Activated T-helper 2 cell treated with anti-CD3 and anti-CD28 coated beads, Interferon-gamma antibody, Interleukin-2, Interleukin-4, amounts not matched to agents 10 μg/mL and 5 μg/mL and 100 μg/mL, durations not matched to agents 14 hours and 24 hours and 36 hours (primary cell): ENCODE measurements around the gene DYRK2. TPM values are rescaled to one million over a fixed set of nuclear protein-coding genes. Genes with fewer than 3 reads are reported as not detected.
A peak's percentile ranks its signal among the peaks of the same experiment; 100 is the strongest.

ENCODE experiments used
- DNase-seq: peaks from one replicate; pipeline ENCODE4 v3.0.0; 2021; ENCODE audit warnings: low spot score
- H3K27ac Mint-ChIP-seq: one replicate; pipeline ENCODE4 v1.8.0; 2021; ENCODE audit warnings: mixed read lengths
- H3K27me3 Mint-ChIP-seq: one replicate; pipeline ENCODE4 v1.8.0; 2021; ENCODE audit warnings: low read depth, mixed read lengths
- H3K36me3 Mint-ChIP-seq: one replicate; pipeline ENCODE4 v1.8.0; 2021; ENCODE audit warnings: low read depth, mixed read lengths
- H3K4me1 Mint-ChIP-seq: one replicate; pipeline ENCODE4 v1.8.0; 2021; ENCODE audit warnings: low read depth, mixed read lengths
- H3K4me3 Mint-ChIP-seq: one replicate; pipeline ENCODE4 v1.8.0; 2021; ENCODE audit warnings: low read depth, mild to moderate bottlenecking, moderate library complexity, mixed read lengths
- H3K9me3 Mint-ChIP-seq: one replicate; pipeline ENCODE4 v1.8.0; 2021; ENCODE audit warnings: mixed read lengths
- intact Hi-C: fragments of 100-400 bp; cut with micrococcal nuclease; formaldehyde crosslinking; loops from one replicate; pipeline ENCODE4 v1.15.1; 2023
- total RNA-seq: library from RNA; stranded (reverse); gene quantifications from 2 replicates; pipeline ENCODE4 v1.2.3, GENCODE V29; 2022

DYRK2 gene
- total RNA-seq, 1 donor from 2014 or later, result 19.7 TPM

DNA sequence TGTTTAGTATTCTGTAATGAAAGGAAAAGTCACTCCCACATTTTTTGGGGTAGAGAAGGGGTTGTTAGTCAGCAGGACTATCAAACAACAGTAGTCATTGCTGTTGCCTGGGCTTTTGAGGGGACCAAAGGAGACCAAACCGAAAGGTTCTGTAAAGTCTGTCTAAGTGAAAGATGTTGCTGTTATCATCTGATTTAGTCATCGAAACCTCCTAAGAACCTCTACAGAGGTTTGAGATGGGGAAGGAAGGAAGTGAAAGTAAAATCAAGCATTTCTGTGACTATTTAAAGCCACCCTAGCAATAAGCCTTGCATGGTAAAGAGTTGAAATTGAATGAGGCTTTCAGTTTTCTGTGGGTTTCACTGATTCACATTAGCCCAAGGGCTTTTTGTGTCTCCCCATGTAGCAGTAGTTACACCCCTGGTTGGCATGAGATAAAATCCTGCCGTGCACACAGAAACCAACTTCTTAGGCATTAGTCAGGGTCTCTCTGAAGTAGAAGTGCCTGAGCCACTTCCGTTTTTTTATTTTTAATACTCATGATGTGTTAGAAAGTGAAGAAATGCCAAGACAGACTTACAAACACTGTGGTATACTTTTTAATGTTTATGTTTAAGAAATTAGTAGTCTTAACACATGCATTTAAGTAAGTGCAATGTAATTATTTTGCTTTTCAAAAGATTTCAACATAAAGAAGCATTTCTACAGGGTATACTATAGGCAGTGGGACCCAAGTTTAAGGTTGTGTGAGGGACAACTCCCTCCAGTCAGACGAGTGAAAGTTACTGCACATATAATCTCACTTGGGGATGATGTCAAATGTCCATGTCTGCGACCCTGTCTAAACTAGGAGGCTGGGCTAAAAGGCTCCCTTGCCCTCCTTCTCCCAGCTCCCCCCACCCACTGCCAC is 50.4 kb downstream of the DYRK2 start:
- DNase-seq, result peak; percentile 56
- intact Hi-C loops, result loop anchor here (1.0 to 5.0 kb wide), 13 partner anchors 48 to 752 kb away; partner anchors contain the start of gene CAND1
- peaks cover 50% of the 10 kb centered on the region for H3K27me3 Mint-ChIP-seq
- H3K4me3 Mint-ChIP-seq, result no peak overlapping the region
- no peaks in the 10 kb centered on the region for H3K36me3 Mint-ChIP-seq
- peak overlapping the region; percentile 55 for H3K27ac Mint-ChIP-seq
- H3K9me3 Mint-ChIP-seq, result no peaks in the 10 kb centered on the region
- peaks cover 46% of the 10 kb centered on the region for H3K4me1 Mint-ChIP-seq

- H3K27ac Mint-ChIP-seq, result no peak overlapping the region
- H3K4me3 Mint-ChIP-seq, result no peak overlapping the region
- no peak for DNase-seq
- H3K36me3 Mint-ChIP-seq, result no peaks in the 10 kb centered on the region
- intact Hi-C loops, result no loop called here
- no peaks in the 10 kb centered on the region for H3K9me3 Mint-ChIP-seq
- peaks cover 32% of the 10 kb centered on the region for H3K4me1 Mint-ChIP-seq
- peaks cover 58% of the 10 kb centered on the region for H3K27me3 Mint-ChIP-seq
Observed at GRCh38 chr12:67701121-67701520, 52.6 kb downstream of the DYRK2 start.

GRCh38 chr12:67702136-67702535 is 53.6 kb downstream of the DYRK2 start:
- Mint-ChIP-seq H3K36me3 (no peaks in the 10 kb centered on the region), H3K27ac (no peak overlapping the region), H3K4me3 (no peak overlapping the region), H3K27me3 (peaks cover 59% of the 10 kb centered on the region), H3K9me3 (no peaks in the 10 kb centered on the region), H3K4me1 (peaks cover 30% of the 10 kb centered on the region)
- no peak for DNase-seq
- intact Hi-C loops, result no loop called here

DNA sequence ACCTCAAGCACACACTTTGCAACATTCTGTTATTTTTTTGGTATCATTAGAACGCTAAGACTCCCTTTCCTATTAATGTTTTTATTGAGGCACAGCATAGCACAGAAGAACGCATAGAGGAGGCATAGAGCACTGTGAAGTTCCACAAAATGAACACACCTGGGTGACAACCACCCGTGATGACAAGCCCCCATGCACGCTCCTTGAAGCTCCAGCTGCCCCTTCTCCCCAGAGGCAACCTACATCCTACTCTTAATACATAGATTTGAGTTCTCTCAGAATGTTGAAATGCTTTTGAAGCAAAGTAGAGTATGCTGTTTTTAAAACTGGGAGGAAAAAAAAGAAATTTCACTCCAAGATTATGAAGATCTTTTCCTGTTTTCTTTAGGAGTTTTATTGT is 55.5 kb downstream of the DYRK2 start:
- no peak overlapping the region for H3K27ac Mint-ChIP-seq
- H3K27me3 Mint-ChIP-seq, result peaks cover 59% of the 10 kb centered on the region
- intact Hi-C loops, result no loop called here
- H3K9me3 Mint-ChIP-seq, result no peaks in the 10 kb centered on the region
- H3K4me1 Mint-ChIP-seq, result peaks cover 13% of the 10 kb centered on the region
- H3K4me3 Mint-ChIP-seq, result no peak overlapping the region
- DNase-seq, result no peak
- H3K36me3 Mint-ChIP-seq, result no peaks in the 10 kb centered on the region

GRCh38 chr12:67705394-67706370 is 57.1 kb downstream of the DYRK2 start:
- no peaks in the 10 kb centered on the region for H3K36me3 Mint-ChIP-seq
- no peaks in the 10 kb centered on the region for H3K9me3 Mint-ChIP-seq
- DNase-seq, result no peak
- no peak overlapping the region for H3K4me3 Mint-ChIP-seq
- no peak overlapping the region for H3K27ac Mint-ChIP-seq
- peaks cover 50% of the 10 kb centered on the region for H3K27me3 Mint-ChIP-seq
- peaks cover 4% of the 10 kb centered on the region for H3K4me1 Mint-ChIP-seq
- intact Hi-C loops, result no loop called here

DNA sequence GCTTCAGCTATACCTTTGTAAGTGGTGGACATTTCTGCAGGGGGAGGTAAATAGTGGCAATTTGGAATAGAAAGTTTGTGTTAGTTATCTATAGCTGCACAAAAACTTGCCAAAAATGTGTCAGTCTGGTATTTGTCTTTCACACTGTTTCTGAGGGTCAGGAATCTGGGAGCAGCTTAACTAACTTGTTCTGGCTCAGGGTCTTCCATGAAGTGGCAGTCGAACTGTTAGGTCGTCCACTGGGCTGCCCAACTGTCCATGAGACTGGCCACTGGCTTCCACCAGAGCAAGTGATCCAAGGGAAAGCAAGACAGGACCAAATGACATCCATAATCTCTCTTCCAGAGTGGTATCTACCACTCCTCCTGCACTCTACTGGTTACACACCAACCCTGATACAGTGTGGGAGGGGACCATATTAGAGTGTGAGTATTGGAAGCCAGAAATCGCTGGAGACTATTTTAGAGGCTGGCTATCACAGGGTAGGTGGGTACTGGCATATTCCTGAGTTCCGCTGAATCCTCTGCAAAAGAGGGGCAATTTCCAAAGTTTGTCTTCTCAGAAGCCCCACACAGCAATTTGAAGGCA is 60.9 kb downstream of the DYRK2 start:
- Mint-ChIP-seq H3K36me3 (no peaks in the 10 kb centered on the region), H3K4me3 (no peak overlapping the region), H3K4me1 (peaks cover under 1% of the 10 kb centered on the region), H3K9me3 (no peaks in the 10 kb centered on the region), H3K27ac (no peak overlapping the region), H3K27me3 (peaks cover 27% of the 10 kb centered on the region)
- intact Hi-C loops, result no loop called here
- DNase-seq, result no peak

GRCh38 chr12:67710582-67710981 is 62.0 kb downstream of the DYRK2 start:
- H3K27ac Mint-ChIP-seq, result no peak overlapping the region
- DNase-seq, result no peak
- intact Hi-C loops, result no loop called here
- H3K36me3 Mint-ChIP-seq, result no peaks in the 10 kb centered on the region
- H3K4me1 Mint-ChIP-seq, result peaks cover 4% of the 10 kb centered on the region
- peaks cover 19% of the 10 kb centered on the region for H3K27me3 Mint-ChIP-seq
- H3K9me3 Mint-ChIP-seq, result no peaks in the 10 kb centered on the region
- no peak overlapping the region for H3K4me3 Mint-ChIP-seq

- DNase-seq, result no peak
- H3K27me3 Mint-ChIP-seq, result peaks cover 15% of the 10 kb centered on the region
- H3K36me3 Mint-ChIP-seq, result no peaks in the 10 kb centered on the region
- H3K9me3 Mint-ChIP-seq, result no peaks in the 10 kb centered on the region
- intact Hi-C loops, result no loop called here
- H3K27ac Mint-ChIP-seq, result no peak overlapping the region
- H3K4me1 Mint-ChIP-seq, result peaks cover 4% of the 10 kb centered on the region
- no peak overlapping the region for H3K4me3 Mint-ChIP-seq
Observed at GRCh38 chr12:67712011-67712410, 63.5 kb downstream of the DYRK2 start.

GRCh38 chr12:67714648-67715047 is 66.1 kb downstream of the DYRK2 start:
- Mint-ChIP-seq H3K27me3 (peaks cover 17% of the 10 kb centered on the region), H3K27ac (no peak overlapping the region), H3K4me1 (peaks cover 4% of the 10 kb centered on the region), H3K36me3 (no peaks in the 10 kb centered on the region), H3K9me3 (no peaks in the 10 kb centered on the region), H3K4me3 (no peak overlapping the region)
- intact Hi-C loops, result no loop called here
- no peak for DNase-seq
